ENCODE data around the gene STARD13.

GRCh38 chr13:33092073-33092987, 193.2 kb downstream of the STARD13 start:
- TF ChIP-seq EZH2 (IDR thresholded peaks at IDR 0.05; ENCODE audit: borderline replicate concordance, insufficient read depth, low read depth, low read length, poor library complexity, severe bottlenecking) (no peak), CTCF (IDR thresholded peaks at IDR 0.05) (no peak)

Data from B cell (primary cell).